ENCODE data around the gene NSUN2. TPM values are rescaled to one million over a fixed set of nuclear protein-coding genes. Genes with fewer than 3 reads are reported as not detected.
"Not testable (repeated sequence)": the region's sequence is repeated elsewhere in the genome, so short reads cannot be mapped to it uniquely, and the experiment has no call there.

Gene NSUN2
- total RNA-seq, 4 donors from 2014 or later = 25.7 to 42.8 (median 39.1) TPM

- Histone ChIP-seq H3K36me3 (peaks cover 0 to 31% (median 4%) of the 10 kb centered on the region in 4 donors), H3K27me3 (no peaks in the 10 kb centered on the region), H3K4me1 (no peaks in the 10 kb centered on the region), H3K27ac (replicated peaks in 1 of 4) (no peak overlapping the region), H3K9me3 (no peaks in the 10 kb centered on the region), H3K4me3 (no peak overlapping the region)
- no peak for DNase-seq (ENCODE audit: extremely low spot score)
- 98% methylated on average over 9 of the region's 9 CpGs for WGBS
- no peak for TF ChIP-seq POLR2AphosphoS5 (IDR thresholded peaks at IDR 0.05)
- no peak for TF ChIP-seq EP300 (IDR thresholded peaks at IDR 0.05)
- TF ChIP-seq CTCF (IDR thresholded peaks at IDR 0.05) = no peak
- TF ChIP-seq POLR2A (IDR thresholded peaks at IDR 0.05; ENCODE audit: low read depth) = no peak
- intact Hi-C loops (cut with DNase I) = no loop called here
Measured at GRCh38 chr5:6649681-6650080, 16.8 kb upstream of the NSUN2 start.

- no peak overlapping the region for H3K27ac ChIP-seq (replicated peaks in 1 of 4)
- H3K9me3 ChIP-seq = no peaks in the 10 kb centered on the region
- H3K36me3 ChIP-seq = peaks cover 0 to 30% (median 4%) of the 10 kb centered on the region in 4 donors
- no peak for DNase-seq (ENCODE audit: extremely low spot score)
- intact Hi-C loops (cut with DNase I) = no loop called here
- TF ChIP-seq POLR2A (IDR thresholded peaks at IDR 0.05; ENCODE audit: low read depth) (no peak), EP300 (IDR thresholded peaks at IDR 0.05) (no peak), POLR2AphosphoS5 (IDR thresholded peaks at IDR 0.05) (no peak), CTCF (IDR thresholded peaks at IDR 0.05) (no peak)
- no peaks in the 10 kb centered on the region for H3K4me1 ChIP-seq
- H3K4me3 ChIP-seq = no peak overlapping the region
- no peaks in the 10 kb centered on the region for H3K27me3 ChIP-seq
- 53% methylated on average over 8 of the region's 10 CpGs for WGBS
Measured at GRCh38 chr5:6649186-6649585, 16.3 kb upstream of the NSUN2 start.

DNA sequence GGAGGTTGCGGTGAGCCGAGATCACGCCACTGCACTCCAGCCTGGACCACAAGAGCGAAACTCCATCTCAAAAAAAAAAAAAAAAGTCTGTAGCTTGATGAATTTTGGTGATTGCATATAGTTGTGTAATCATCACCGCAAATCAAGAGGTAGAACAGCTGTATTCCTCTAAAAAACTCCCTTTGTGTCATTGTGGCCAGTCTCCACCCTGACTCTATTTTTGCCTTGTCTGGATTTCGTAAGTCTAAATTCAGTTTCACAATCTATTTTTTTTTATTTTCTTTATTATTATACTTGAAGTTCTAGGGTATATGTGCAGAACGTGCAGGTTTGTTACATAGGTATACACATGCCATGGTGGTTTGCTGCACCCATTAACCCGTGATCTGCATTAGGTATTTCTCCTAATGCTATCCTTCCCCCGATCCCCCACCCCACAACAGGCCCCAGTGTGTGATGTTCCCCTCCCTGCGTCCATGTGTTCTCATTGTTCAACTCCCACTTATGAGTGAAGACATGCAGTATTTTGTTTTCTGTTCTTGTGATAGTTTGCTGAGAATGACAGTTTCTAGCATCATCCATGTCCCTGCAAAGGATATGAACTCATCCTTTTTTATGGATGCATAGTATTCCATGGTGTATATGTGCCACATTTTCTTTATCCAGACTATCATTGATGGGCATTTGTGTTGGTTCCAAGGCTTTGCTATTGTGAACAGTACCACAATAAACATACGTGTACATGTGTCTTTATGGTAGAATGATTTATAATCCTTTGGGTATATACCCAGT is 12.9 kb upstream of the NSUN2 start:
- H3K4me1 ChIP-seq; intact Hi-C loops (cut with DNase I); DNase-seq (ENCODE audit: extremely low spot score); H3K36me3 ChIP-seq; H3K27ac ChIP-seq (replicated peaks in 1 of 4); H3K4me3 ChIP-seq; H3K27me3 ChIP-seq; H3K9me3 ChIP-seq: not testable (repeated sequence)
- WGBS = 88% methylated on average over 11 of the region's 11 CpGs

DNA sequence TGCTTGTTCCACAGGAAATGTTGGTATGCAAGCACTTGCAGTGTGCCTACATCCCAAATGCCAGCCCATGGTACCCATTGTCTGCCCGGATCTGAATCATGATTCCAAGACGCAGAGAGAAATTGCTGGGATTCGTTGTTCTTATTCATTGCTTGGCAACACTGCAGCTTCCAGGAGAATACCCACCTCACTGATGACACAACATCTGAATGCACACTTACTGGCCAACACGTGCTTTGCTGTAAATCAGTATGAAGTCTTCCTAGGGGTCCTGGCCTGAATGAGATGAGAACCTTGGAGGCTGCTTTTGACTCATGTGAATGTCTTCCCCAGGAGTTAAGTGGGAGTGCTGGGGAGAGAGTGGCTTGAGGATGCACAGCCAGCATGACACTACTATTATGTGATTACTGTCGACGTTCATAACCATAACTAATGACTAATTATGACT is 12.0 kb upstream of the NSUN2 start:
- Histone ChIP-seq H3K4me3 (no peak overlapping the region), H3K4me1 (no peaks in the 10 kb centered on the region), H3K9me3 (no peaks in the 10 kb centered on the region), H3K27me3 (no peaks in the 10 kb centered on the region), H3K27ac (replicated peaks in 1 of 4) (no peak overlapping the region), H3K36me3 (peaks cover 0 to 5% (median 2%) of the 10 kb centered on the region in 4 donors)
- WGBS = 96% methylated on average over 6 of the region's 6 CpGs
- DNase-seq (ENCODE audit: extremely low spot score) = no peak
- TF ChIP-seq CTCF (IDR thresholded peaks at IDR 0.05) (no peak), POLR2AphosphoS5 (IDR thresholded peaks at IDR 0.05) (no peak), POLR2A (IDR thresholded peaks at IDR 0.05; ENCODE audit: low read depth) (no peak), EP300 (IDR thresholded peaks at IDR 0.05) (no peak)
- intact Hi-C loops (cut with DNase I) = no loop called here

DNA sequence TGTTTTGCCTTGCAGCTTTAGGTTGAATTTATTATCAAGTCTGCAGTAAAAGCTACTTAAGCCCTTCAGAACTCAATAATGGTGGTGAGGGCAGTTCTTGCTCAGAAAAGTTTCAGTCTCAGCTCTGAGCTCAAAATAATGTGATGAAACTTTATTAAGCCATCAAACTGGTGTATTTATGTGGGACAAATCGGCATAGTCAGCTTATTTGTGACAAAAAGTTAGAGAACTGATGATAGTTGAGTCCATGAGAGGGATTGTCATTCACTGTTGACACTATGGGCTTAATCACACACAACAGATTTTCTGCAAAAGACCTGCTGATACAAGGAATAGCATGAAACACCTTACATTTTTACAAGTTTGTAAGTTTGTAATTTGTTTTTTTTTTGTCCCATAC is 9.8 kb upstream of the NSUN2 start:
- peaks cover 0 to 5% (median 2%) of the 10 kb centered on the region in 4 donors for H3K36me3 ChIP-seq
- intact Hi-C loops (cut with DNase I) = no loop called here
- no peak overlapping the region for H3K27ac ChIP-seq (replicated peaks in 1 of 4)
- no peak overlapping the region for H3K4me3 ChIP-seq
- no peaks in the 10 kb centered on the region for H3K27me3 ChIP-seq
- no peak for TF ChIP-seq POLR2AphosphoS5 (IDR thresholded peaks at IDR 0.05)
- TF ChIP-seq POLR2A (IDR thresholded peaks at IDR 0.05; ENCODE audit: low read depth) = no peak
- no peak for TF ChIP-seq EP300 (IDR thresholded peaks at IDR 0.05)
- no peak for TF ChIP-seq CTCF (IDR thresholded peaks at IDR 0.05)
- H3K4me1 ChIP-seq = no peaks in the 10 kb centered on the region
- 83% methylated on average over 1 of the region's 1 CpG for WGBS
- no peak for DNase-seq (ENCODE audit: extremely low spot score)
- no peaks in the 10 kb centered on the region for H3K9me3 ChIP-seq

All from esophagus muscularis mucosa (tissue), 4 donors.